ENCODE measurements around the gene COL26A1. TPM values are rescaled to one million over a fixed set of nuclear protein-coding genes. Genes with fewer than 3 reads are reported as not detected.

The COL26A1 gene
- total and polyA plus RNA-seq, 2 of the 4 experiments (the other 2 are of a cell fraction), result not detected

DNA sequence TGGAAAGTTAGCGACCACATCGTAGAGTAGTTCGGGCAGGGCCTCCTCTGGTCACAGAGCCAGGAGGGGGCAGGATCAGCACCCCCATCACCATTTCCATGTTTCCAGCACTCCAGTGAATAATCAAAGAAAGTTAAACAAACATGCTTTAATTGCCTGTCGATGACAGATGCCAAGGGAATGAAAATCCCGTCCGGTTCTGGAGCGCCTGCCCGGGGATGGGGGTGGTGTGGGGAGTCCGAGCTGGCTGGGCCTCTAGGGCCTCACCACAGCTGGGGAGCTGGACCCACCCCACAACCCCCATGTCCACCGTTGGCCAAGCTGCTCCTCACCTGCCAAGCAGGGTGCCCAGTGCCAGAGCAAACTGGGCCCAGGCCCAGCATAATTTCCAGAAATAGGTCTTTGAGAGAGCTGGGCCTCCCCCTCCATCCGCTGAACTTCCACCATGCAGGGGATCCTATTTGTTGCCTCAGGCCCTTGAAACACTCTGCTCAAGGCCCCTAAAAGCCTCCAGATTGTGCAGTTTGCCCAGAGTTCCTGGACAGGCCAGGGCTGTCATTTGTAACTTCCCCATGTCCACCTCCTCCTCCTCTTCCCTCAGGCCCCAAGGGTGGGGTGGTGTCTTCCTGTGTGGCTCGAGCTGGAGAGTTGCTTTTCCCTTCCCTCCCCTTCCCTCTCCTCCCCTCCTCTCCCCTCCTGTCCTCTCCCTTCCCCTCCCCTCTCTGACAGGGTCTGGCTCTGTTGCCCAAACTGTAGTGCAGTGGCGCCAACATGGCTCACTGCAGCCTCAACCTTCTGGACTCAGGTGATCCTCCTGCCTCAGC lies 165.4 kb downstream of the COL26A1 start:
- H3K27ac ChIP-seq (ENCODE audit: insufficient read depth, low read length), result peak overlapping the region; percentile 79
- dilution Hi-C loops (cut with HindIII; ENCODE audit: low sequenced_read_pairs, unreplicated experiment), result no loop called here
- ATAC-seq (ENCODE audit: low read depth) (peak; percentile 93), DNase-seq (peak; percentile 69)
- 65% methylated on average over 2 of the region's 13 CpGs; no CpG with 5 or more reads in 1 of the 2 experiments for WGBS, 2 experiments (ENCODE audit: extremely low coverage in 2 of 2, insufficient read length in 1 of 2)
- peak overlapping the region; percentile 29; the same call in 1 of the 2 replicates for H3K4me2 ChIP-seq (ENCODE audit: low read depth, low read length)
- H3K56ac ChIP-seq (ENCODE audit: extremely low read depth, insufficient read depth, low read length), result peak overlapping the region; percentile 69
- peaks cover 4% of the 10 kb centered on the region for H3K9me3 ChIP-seq (ENCODE audit: control insufficient read depth, insufficient read depth, low read length)
- H3K79me1 ChIP-seq (ENCODE audit: low read depth in 1 of 2, low read length in 2 of 2), result 0 out of 4 replicates have a peak, but pooled peaks cover 0 to 3% of the 10 kb centered on the region in 2 experiments
- CTCF ChIA-PET, result interaction anchor here (0.8 to 1.4 kb wide), 2 partner anchors 10 to 33 kb away, joined by 3 to 4 read pairs; no protein-coding TSS in a partner anchor
- H4K8ac ChIP-seq (ENCODE audit: low read depth in 2 of 2, low read length in 2 of 2), result peak overlapping the region; percentile 80 to 95
- H3K23ac ChIP-seq (ENCODE audit: low read depth, low read length), result peak overlapping the region; percentile 39; the same call in 1 of the 2 replicates
- POLR2A ChIA-PET (ENCODE audit: unreplicated experiment), result interaction anchor here (0.6 to 0.7 kb wide), 2 partner anchors 63 to 788 kb away, joined by 3 to 9 read pairs; no protein-coding TSS in a partner anchor
- H2AK9ac ChIP-seq (replicated peaks; ENCODE audit: low read depth, low read length, poor library complexity), result peak overlapping the region; percentile 94
- no peaks in the 10 kb centered on the region for H3K36me3 ChIP-seq (ENCODE audit: control insufficient read depth, insufficient read depth, low read length)
- no peaks in the 10 kb centered on the region for H4K20me1 ChIP-seq (ENCODE audit: insufficient read depth, low read length)
- peak overlapping the region; percentile 84 for H3K14ac ChIP-seq (replicated peaks; ENCODE audit: low read depth, low read length)
- no peaks in the 10 kb centered on the region; the same call in 1 of the 2 replicates for H3K27me3 ChIP-seq (ENCODE audit: control insufficient read depth, insufficient read depth, low read length)
- peak overlapping the region; percentile 92 for H4K91ac ChIP-seq (ENCODE audit: insufficient read depth, low read depth, low read length)
- TF ChIP-seq FOS (IDR thresholded peaks at IDR 0.05; ENCODE audit: low read depth, low read length) (peak; percentile 20; the same call in 1 of the 2 replicates), CEBPB (IDR thresholded peaks at IDR 0.05; ENCODE audit: low read depth, low read length) (no peak)
- peak overlapping the region; percentile 97 for H2BK120ac ChIP-seq (ENCODE audit: low read depth, low read length)
- H2AFZ ChIP-seq (replicated peaks; ENCODE audit: low read length, poor library complexity), result peak overlapping the region; percentile 96
- H2AK5ac ChIP-seq (ENCODE audit: low read depth, low read length), result peak overlapping the region; percentile 98
- BruUV-seq (replicated peaks), result no TSS peak
- in situ Hi-C loops (cut with MboI; ENCODE audit: low sequenced_read_pairs), result no loop called here
- peak overlapping the region; percentile 66 for H4K5ac ChIP-seq (ENCODE audit: low read depth, low read length)
- no peak overlapping the region for H3K4me3 ChIP-seq (ENCODE audit: insufficient read depth, low read depth, low read length)
- H3K9me1 ChIP-seq (ENCODE audit: insufficient read depth, low read length), result peaks cover 9% of the 10 kb centered on the region
- peak overlapping the region; percentile 93 for H2BK20ac ChIP-seq (ENCODE audit: low read depth, low read length)
- H2BK15ac ChIP-seq (ENCODE audit: low read depth, low read length), result peak overlapping the region; percentile 98; the same call in 2 of the 3 replicates
- intact Hi-C loops (cut with micrococcal nuclease), result no loop called here
- H3K18ac ChIP-seq (ENCODE audit: low read depth, low read length), result peak overlapping the region; percentile 75
- peak overlapping the region; percentile 18; the same call in 1 of the 2 replicates for H3K9ac ChIP-seq (ENCODE audit: low read depth, low read length)
- H3K4ac ChIP-seq (ENCODE audit: low read depth, low read length), result peak overlapping the region; percentile 88
- peaks cover 10% of the 10 kb centered on the region for H3K4me1 ChIP-seq (ENCODE audit: control insufficient read depth, insufficient read depth, low read length)
- H2BK5ac ChIP-seq (ENCODE audit: low read depth, low read length, poor library complexity, severe bottlenecking), result peak overlapping the region; percentile 86
